ENCODE results near the gene CPSF3.
"Not testable (repeated sequence)": the region's sequence is repeated elsewhere in the genome, so short reads cannot be mapped to it uniquely, and the experiment has no call there.

CPSF3 gene

GRCh38 chr2:9466147-9466683 lies 42.8 kb downstream of the CPSF3 start:
- DNase-seq (ENCODE audit: low read depth) = no peak

GRCh38 chr2:9467687-9468086 lies 44.2 kb downstream of the CPSF3 start:
- DNase-seq (ENCODE audit: low read depth) = no peak

- no peak for DNase-seq (ENCODE audit: low read depth)
These were observed 47.8 kb downstream of the CPSF3 start for GRCh38 chr2:9471206-9471605.

GRCh38 chr2:9472511-9472910 lies 49.1 kb downstream of the CPSF3 start:
- DNase-seq (ENCODE audit: low read depth) = no peak

GRCh38 chr2:9473308-9473984 lies 50.0 kb downstream of the CPSF3 start:
- DNase-seq (ENCODE audit: low read depth) = no peak

- no peak for DNase-seq (ENCODE audit: low read depth)
These were observed 50.5 kb downstream of the CPSF3 start for GRCh38 chr2:9473985-9474360.

GRCh38 chr2:9474361-9475057 lies 51.1 kb downstream of the CPSF3 start, which contains the start of gene IAH1:
IAH1 (plus strand) TSS chr2:9474551; CDS start chr2:9474567, 16 bp downstream.
- no peak for DNase-seq (ENCODE audit: low read depth)

GRCh38 chr2:9477914-9478313 lies 54.5 kb downstream of the CPSF3 start:
- DNase-seq (ENCODE audit: low read depth) = no peak

GRCh38 chr2:9478526-9478925 lies 55.1 kb downstream of the CPSF3 start:
- no peak for DNase-seq (ENCODE audit: low read depth)

- DNase-seq (ENCODE audit: low read depth) = no peak
These were observed 56.7 kb downstream of the CPSF3 start for GRCh38 chr2:9480157-9480556.

GRCh38 chr2:9483107-9483506 lies 59.7 kb downstream of the CPSF3 start:
- DNase-seq (ENCODE audit: low read depth) = no peak

GRCh38 chr2:9484533-9484932 lies 61.1 kb downstream of the CPSF3 start:
- DNase-seq (ENCODE audit: low read depth) = no peak

- no peak for DNase-seq (ENCODE audit: low read depth)
These were observed 65.4 kb downstream of the CPSF3 start for GRCh38 chr2:9488583-9489547.

- DNase-seq (ENCODE audit: low read depth) = no peak
These were observed 67.3 kb downstream of the CPSF3 start for GRCh38 chr2:9490789-9491188.

- DNase-seq (ENCODE audit: low read depth) = no peak
These were observed 69.5 kb downstream of the CPSF3 start for GRCh38 chr2:9492927-9493326.

- DNase-seq (ENCODE audit: low read depth) = no peak
These were observed 70.0 kb downstream of the CPSF3 start for GRCh38 chr2:9493478-9493877.

GRCh38 chr2:9494081-9494480 lies 70.6 kb downstream of the CPSF3 start:
- no peak for DNase-seq (ENCODE audit: low read depth)

- DNase-seq (ENCODE audit: low read depth) = no peak
These were observed 73.6 kb downstream of the CPSF3 start for GRCh38 chr2:9497017-9497416.

- peak; percentile 31 for DNase-seq (ENCODE audit: low read depth)
These were observed 74.8 kb downstream of the CPSF3 start for GRCh38 chr2:9498210-9498609.

- no peak for DNase-seq (ENCODE audit: low read depth)
These were observed 85.5 kb downstream of the CPSF3 start for GRCh38 chr2:9508931-9509330.

GRCh38 chr2:9513946-9514345 lies 90.5 kb downstream of the CPSF3 start:
- not testable (repeated sequence) for DNase-seq (ENCODE audit: low read depth)

- no peak for DNase-seq (ENCODE audit: low read depth)
These were observed 93.8 kb downstream of the CPSF3 start for GRCh38 chr2:9517118-9517782.
